ENCODE data around the gene GAS2. TPM values are rescaled to one million over a fixed set of nuclear protein-coding genes. Genes with fewer than 3 reads are reported as not detected.

Gene GAS2
- total and polyA plus RNA-seq, 9 of the 15 experiments (the other 6 are each of a cell fraction or from before 2014, with no cell fraction given): 0.77 to 1.9 (median 1.1) TPM

DNA sequence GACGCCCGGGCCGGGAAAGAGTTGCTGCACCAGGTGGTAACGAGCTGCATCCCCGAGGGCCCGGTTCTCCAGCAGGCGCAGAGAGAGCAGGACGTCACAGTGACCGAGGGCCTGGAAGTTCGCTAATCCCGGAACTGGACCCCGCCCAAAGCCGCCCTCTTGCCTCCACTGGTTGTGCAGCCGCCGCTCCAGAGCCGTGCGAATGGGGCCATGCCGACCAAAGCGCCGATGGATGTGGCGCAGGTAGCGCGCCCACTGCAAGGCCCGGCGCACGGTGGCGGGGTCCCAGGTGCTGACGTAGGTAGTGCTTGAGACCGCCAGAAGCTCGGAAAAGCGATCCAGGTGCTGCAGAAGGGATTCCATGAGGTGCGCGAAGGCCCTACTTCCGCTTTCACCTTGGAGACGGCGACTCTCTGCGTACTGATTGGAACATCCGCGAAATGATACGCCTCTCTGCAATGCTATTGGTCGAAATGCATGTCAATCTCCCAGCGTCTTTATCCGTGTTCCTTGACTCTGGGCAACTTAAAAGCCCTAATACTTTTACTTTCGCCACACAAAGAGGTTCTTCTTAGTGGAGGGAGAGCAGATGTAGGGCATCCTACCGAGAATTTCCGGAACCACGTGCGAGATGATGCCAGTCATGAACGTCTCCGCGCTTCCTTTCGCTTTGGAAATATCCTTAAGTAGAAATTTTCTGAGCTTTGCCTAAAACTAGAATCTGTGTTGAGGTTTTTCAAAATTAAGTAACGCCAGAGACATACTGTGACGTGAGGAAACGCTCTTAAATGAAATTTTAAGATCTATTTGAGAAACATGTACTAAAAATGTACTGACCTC, 40.7 kb upstream of the GAS2 start, which contains the start of gene FANCF:
FANCF (minus strand) TSS at position 376 of the 840 bp plus-strand sequence; CDS start at position 363, 13 bp downstream.
- Histone ChIP-seq H4K20me1 (replicated peaks; ENCODE audit: control insufficient read depth, insufficient read depth, low read length) (no peaks in the 10 kb centered on the region), H3K9me3 (replicated peaks; ENCODE audit: control insufficient read depth, insufficient read depth, low read depth, low read length) (no peaks in the 10 kb centered on the region), H2AFZ (ENCODE audit: low read depth, low read length) (peak within 1 kb of the TSS; percentile 92), H3K4me3 (peak within 1 kb of the TSS; percentile 75), H3K9ac (ENCODE audit: insufficient read depth in 1 of 2, low read depth in 2 of 2, low read length in 2 of 2) (peak within 1 kb of the TSS; percentile 80 to 93), H3K4me1 (replicated peaks in 1 of 2; ENCODE audit: control insufficient read depth in 2 of 2, insufficient read depth in 2 of 2, low read length in 2 of 2) (peaks cover 0 to 8% of the 10 kb centered on the region in 2 experiments; a peak in 1 of 5 replicates), H3K9me1 (ENCODE audit: control insufficient read depth, insufficient read depth, low read length) (no peaks in the 10 kb centered on the region), H3K27me3 (ENCODE audit: control insufficient read depth in 2 of 2, insufficient read depth in 2 of 2, low read length in 2 of 2) (no peaks in the 10 kb centered on the region), H3K27ac (ENCODE audit: extremely low read depth, low read depth, low read length) (peak within 1 kb of the TSS; percentile 83), H3K4me2 (ENCODE audit: insufficient read depth, low read length) (peak within 1 kb of the TSS; percentile 94), H3K36me3 (ENCODE audit: control insufficient read depth, insufficient read depth, low read length) (no peaks in the 10 kb centered on the region), H3K79me2 (ENCODE audit: control insufficient read depth, insufficient read depth, low read length) (peaks cover 27% of the 10 kb centered on the region)
- ATAC-seq (peak; percentile 96), DNase-seq (ENCODE audit: extremely low read depth in 1 of 4, low spot score in 3 of 4) (peak; percentile 94 to 99 (median 96)), FAIRE-seq (peak; percentile 97)
- in situ Hi-C loops (cut with MboI): no loop called here
- CTCF ChIA-PET (ENCODE audit: low intra/inter-chr PET ratio): no interaction called here
- under 1% methylated on average over 51 of the region's 55 CpGs for WGBS (ENCODE audit: insufficient coverage, low coverage, missing lambda C conversion rate)
- intact Hi-C loops (cut with micrococcal nuclease): no loop called here
- BruUV-seq (replicated peaks): TSS peak; percentile 86
- POLR2A ChIA-PET: interaction anchor here (1.1 kb wide), 1 partner anchor 18 kb away, joined by 3 read pairs; no protein-coding TSS in a partner anchor
- TF ChIP-seq TFAP4 (CRISPR knock-in tag; IDR thresholded peaks at IDR 0.05; ENCODE audit: borderline replicate concordance): no peak; the same call in 1 of the 2 replicates
- TF ChIP-seq ZNF778 (CRISPR knock-in tag; IDR thresholded peaks at IDR 0.05): no peak
- no peak for TF ChIP-seq STAG1 (CRISPR knock-in tag; IDR thresholded peaks at IDR 0.05; ENCODE audit: borderline replicate concordance)
- TF ChIP-seq ZNF24 (IDR thresholded peaks at IDR 0.05): no peak
- no peak for TF ChIP-seq ZC3H11A (IDR thresholded peaks at IDR 0.05; ENCODE audit: low read depth, low read length)
- peak; percentile 61 for TF ChIP-seq MXD1 (CRISPR knock-in tag; IDR thresholded peaks at IDR 0.05; ENCODE audit: borderline replicate concordance, poor library complexity, severe bottlenecking)
- no peak for TF ChIP-seq HNRNPL (IDR thresholded peaks at IDR 0.05; ENCODE audit: low read depth, low read length)
- no peak for TF ChIP-seq ZNF766 (CRISPR knock-in tag; conservative IDR thresholded peaks at IDR 0.05)
- TF ChIP-seq MBD2 (IDR thresholded peaks at IDR 0.05; ENCODE audit: borderline replicate concordance, low read depth): peak; percentile 97
- TF ChIP-seq, protein P1, sequence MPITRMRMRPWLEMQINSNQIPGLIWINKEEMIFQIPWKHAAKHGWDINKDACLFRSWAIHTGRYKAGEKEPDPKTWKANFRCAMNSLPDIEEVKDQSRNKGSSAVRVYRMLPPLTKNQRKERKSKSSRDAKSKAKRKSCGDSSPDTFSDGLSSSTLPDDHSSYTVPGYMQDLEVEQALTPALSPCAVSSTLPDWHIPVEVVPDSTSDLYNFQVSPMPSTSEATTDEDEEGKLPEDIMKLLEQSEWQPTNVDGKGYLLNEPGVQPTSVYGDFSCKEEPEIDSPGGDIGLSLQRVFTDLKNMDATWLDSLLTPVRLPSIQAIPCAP (CRISPR knock-in tag; IDR thresholded peaks at IDR 0.05; ENCODE audit: borderline replicate concordance): no peak
- no peak for TF ChIP-seq CBFA2T2 (conservative IDR thresholded peaks at IDR 0.05)
- TF ChIP-seq CAMTA2 (CRISPR knock-in tag; conservative IDR thresholded peaks at IDR 0.05): no peak
- TF ChIP-seq SRSF7 (optimal IDR thresholded peaks at IDR 0.05; ENCODE audit: low read depth, low read length): no peak
- TF ChIP-seq SMARCA5 (IDR thresholded peaks at IDR 0.05): no peak
- TF ChIP-seq ZNF512 (tag; IDR thresholded peaks at IDR 0.05): no peak
- no peak for TF ChIP-seq IRF9 (tag; IDR thresholded peaks at IDR 0.05)
- TF ChIP-seq RBM17 (IDR thresholded peaks at IDR 0.05; ENCODE audit: borderline replicate concordance, low read depth, low read length): no peak
- TF ChIP-seq MECOM (CRISPR knock-in tag; IDR thresholded peaks at IDR 0.05): no peak

Data from K562 (cell line).